ENCODE measurements around the gene LARGE1. TPM values are rescaled to one million over a fixed set of nuclear protein-coding genes. Genes with fewer than 3 reads are reported as not detected.

Gene LARGE1
- total and polyA plus RNA-seq, 2 of the 4 experiments (the other 2 are of a cell fraction): 6.2 to 12.4 TPM

DNA sequence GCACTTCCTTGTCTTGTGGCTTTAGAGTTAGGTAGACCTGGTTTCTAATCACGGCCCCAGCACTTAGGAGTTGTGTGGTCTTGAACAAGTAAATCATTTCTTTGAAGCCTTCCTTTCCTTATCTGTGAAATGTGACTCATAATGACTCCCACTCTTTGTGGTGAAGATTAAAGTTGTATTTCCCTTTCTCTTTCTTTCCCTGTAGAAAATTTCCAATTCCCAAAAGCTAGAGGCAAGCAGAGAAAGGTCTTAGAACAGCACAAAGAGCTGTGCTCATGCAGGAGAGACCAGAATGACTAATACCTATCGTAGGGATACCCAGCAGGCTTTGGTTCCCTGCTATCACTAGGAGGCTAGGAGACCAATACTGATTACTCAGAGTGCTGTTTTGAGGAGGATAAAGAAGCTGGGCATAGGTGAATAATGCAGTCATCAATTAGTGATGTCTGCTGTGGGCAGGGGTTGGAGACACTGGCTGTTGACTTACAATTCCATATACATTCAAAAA, 591.4 kb downstream of the LARGE1 start:
- H2AK9ac ChIP-seq (replicated peaks; ENCODE audit: low read depth, low read length, poor library complexity): no peak overlapping the region
- H2BK20ac ChIP-seq (ENCODE audit: low read depth, low read length): no peak overlapping the region
- H4K5ac ChIP-seq (ENCODE audit: low read depth, low read length): no peak overlapping the region
- H4K8ac ChIP-seq (ENCODE audit: low read depth in 2 of 2, low read length in 2 of 2): no peak overlapping the region
- H3K4me3 ChIP-seq (ENCODE audit: insufficient read depth, low read depth, low read length): no peak overlapping the region
- no peak overlapping the region for H3K27ac ChIP-seq (ENCODE audit: insufficient read depth, low read length)
- no peaks in the 10 kb centered on the region for H3K9me1 ChIP-seq (ENCODE audit: insufficient read depth, low read length)
- no peaks in the 10 kb centered on the region for H3K4me1 ChIP-seq (ENCODE audit: control insufficient read depth, insufficient read depth, low read length)
- ATAC-seq (ENCODE audit: low read depth): peak; percentile 82
- TF ChIP-seq RAD21 (IDR thresholded peaks at IDR 0.05; ENCODE audit: low read length): no peak
- peak; percentile 68 for TF ChIP-seq FOS (IDR thresholded peaks at IDR 0.05; ENCODE audit: low read depth, low read length)
- TF ChIP-seq MAFK (IDR thresholded peaks at IDR 0.05; ENCODE audit: low read depth, low read length): peak; percentile 28; the same call in 1 of the 2 replicates
- no peaks in the 10 kb centered on the region for H3K36me3 ChIP-seq (ENCODE audit: control insufficient read depth, insufficient read depth, low read length)
- H3K23ac ChIP-seq (ENCODE audit: low read depth, low read length): no peak overlapping the region
- no peak overlapping the region for H3K56ac ChIP-seq (ENCODE audit: extremely low read depth, insufficient read depth, low read length)
- no peak overlapping the region for H3K9ac ChIP-seq (ENCODE audit: low read depth, low read length)
- no peak overlapping the region for H2BK5ac ChIP-seq (ENCODE audit: low read depth, low read length, poor library complexity, severe bottlenecking)
- H3K27me3 ChIP-seq (ENCODE audit: control insufficient read depth, insufficient read depth, low read length): no peaks in the 10 kb centered on the region
- in situ Hi-C loops (cut with MboI; ENCODE audit: low sequenced_read_pairs) (no loop called here), intact Hi-C loops (cut with micrococcal nuclease) (no loop called here), dilution Hi-C loops (cut with HindIII; ENCODE audit: low sequenced_read_pairs, unreplicated experiment) (no loop called here)
- no peak overlapping the region for H3K14ac ChIP-seq (replicated peaks; ENCODE audit: low read depth, low read length)
- WGBS, 2 experiments (ENCODE audit: extremely low coverage in 2 of 2, insufficient read length in 1 of 2): no CpG with 5 or more reads among the region's 2 CpGs
- no peak overlapping the region for H2BK15ac ChIP-seq (ENCODE audit: low read depth, low read length)
- H3K4ac ChIP-seq (ENCODE audit: low read depth, low read length): no peak overlapping the region
- H3K18ac ChIP-seq (ENCODE audit: low read depth, low read length): no peak overlapping the region
- no peaks in the 10 kb centered on the region for H3K9me3 ChIP-seq (ENCODE audit: control insufficient read depth, insufficient read depth, low read length)
- DNase-seq: peak; percentile 86
- H2BK120ac ChIP-seq (ENCODE audit: low read depth, low read length): no peak overlapping the region
- H2AFZ ChIP-seq (replicated peaks; ENCODE audit: low read length, poor library complexity): no peak overlapping the region
- ChIA-PET POLR2A (ENCODE audit: unreplicated experiment) (no interaction called here), CTCF (no interaction called here)
- no peak overlapping the region for H2AK5ac ChIP-seq (ENCODE audit: low read depth, low read length)
- H3K4me2 ChIP-seq (ENCODE audit: low read depth, low read length): no peak overlapping the region
- BruUV-seq (replicated peaks): no TSS peak
- no peak overlapping the region for H4K91ac ChIP-seq (ENCODE audit: insufficient read depth, low read depth, low read length)
- H3K79me1 ChIP-seq (ENCODE audit: low read depth in 1 of 2, low read length in 2 of 2): no peaks in the 10 kb centered on the region
- H4K20me1 ChIP-seq (ENCODE audit: insufficient read depth, low read length): no peaks in the 10 kb centered on the region

Measured in IMR-90 (cell line).